HepG2 (cell line): Measurements from ENCODE around the gene TMBIM4. TPM values are rescaled to one million over a fixed set of nuclear protein-coding genes. Genes with fewer than 3 reads are reported as not detected.

ENCODE experiments used
- CBFB ChIP-seq: sonication (generic); formaldehyde crosslinking; IDR thresholded peaks from 2 replicates; pipeline ENCODE4 v1.4.0; 2020; ENCODE audit warnings: missing genetic modification reagents
- CBX2 ChIP-seq, 2 experiments: fragments of 200-600 bp in 1 of 2; sonication (generic); formaldehyde crosslinking in 1 of 2; IDR thresholded peaks; 2 replicates each; pipeline versions ENCODE4 v1.7.0 to v1.8.1; 2018 to 2022; ENCODE audit warnings: low read depth in 2 of 2, low read length in 1 of 2, mild to moderate bottlenecking in 1 of 2, missing genetic modification reagents in 1 of 2
- DMAP1 ChIP-seq: IDR thresholded peaks from 2 replicates; pipeline ENCODE4 v1.6.1; 2016
- E2F5 ChIP-seq: sonication (generic); formaldehyde crosslinking; conservative IDR thresholded peaks from 2 replicates; pipeline ENCODE4 v1.4.0; 2020; ENCODE audit warnings: missing genetic modification reagents
- HIVEP1 ChIP-seq: sonication (generic); formaldehyde crosslinking; IDR thresholded peaks from 2 replicates; pipeline ENCODE4 v1.4.0; 2020; ENCODE audit warnings: mild to moderate bottlenecking, missing genetic modification reagents
- MED8 ChIP-seq: sonication (generic); formaldehyde crosslinking; IDR thresholded peaks from 2 replicates; pipeline ENCODE4 v1.8.1; 2023; ENCODE audit warnings: mild to moderate bottlenecking, missing genetic modification reagents; ENCODE audit not compliant: insufficient replicate concordance
- NKX3-1 ChIP-seq: sonication (generic); formaldehyde crosslinking; IDR thresholded peaks from 2 replicates; pipeline ENCODE4 v1.5.0; 2020; ENCODE audit warnings: missing genetic modification reagents
- PHF20 ChIP-seq: sonication (generic); formaldehyde crosslinking; IDR thresholded peaks from 2 replicates; pipeline ENCODE4 v1.5.0; 2020; ENCODE audit warnings: mild to moderate bottlenecking, missing genetic modification reagents
- RARG ChIP-seq: sonication (generic); formaldehyde crosslinking; IDR thresholded peaks from 2 replicates; pipeline ENCODE4 v1.4.0; 2020; ENCODE audit warnings: low read depth, mild to moderate bottlenecking, missing genetic modification reagents
- RFX1 ChIP-seq: fragments of 450-650 bp; IDR thresholded peaks from 2 replicates; pipeline ENCODE4 v1.6.1; 2017
- SALL1 ChIP-seq: sonication (generic); formaldehyde crosslinking; IDR thresholded peaks from 2 replicates; pipeline ENCODE4 v1.8.0; 2022; ENCODE audit warnings: mild to moderate bottlenecking, missing genetic modification reagents
- SOX6 ChIP-seq, 2 experiments: fragments of 450-650 bp in 1 of 2; sonication (generic) in 1 of 2; formaldehyde crosslinking in 1 of 2; IDR thresholded peaks; 2 replicates each; pipeline versions ENCODE4 v1.4.0 to v1.6.1; 2017 to 2020; ENCODE audit warnings: antibody characterized with exemption in 1 of 2, mild to moderate bottlenecking in 1 of 2, missing genetic modification reagents in 1 of 2
- TBX2 ChIP-seq: sonication (generic); formaldehyde crosslinking; IDR thresholded peaks from 2 replicates; pipeline ENCODE4 v1.5.0; 2020; ENCODE audit warnings: missing genetic modification reagents, mild to moderate bottlenecking, borderline replicate concordance
- TFDP2 ChIP-seq: sonication (generic); formaldehyde crosslinking; IDR thresholded peaks from 2 replicates; pipeline ENCODE4 v1.4.0; 2020; ENCODE audit warnings: missing genetic modification reagents
- THRA ChIP-seq: sonication (generic); formaldehyde crosslinking; IDR thresholded peaks from 2 replicates; pipeline ENCODE4 v1.4.0; 2020; ENCODE audit warnings: missing genetic modification reagents, borderline replicate concordance
- ZBTB21 ChIP-seq: sonication (generic); formaldehyde crosslinking; IDR thresholded peaks from 2 replicates; pipeline ENCODE4 v1.4.0; 2020; ENCODE audit warnings: missing genetic modification reagents
- ZBTB42 ChIP-seq: sonication (generic); formaldehyde crosslinking; IDR thresholded peaks from 2 replicates; pipeline ENCODE4 v1.5.0; 2020; ENCODE audit warnings: mild to moderate bottlenecking, missing genetic modification reagents
- ZNF362 ChIP-seq: sonication (generic); formaldehyde crosslinking; IDR thresholded peaks from 2 replicates; pipeline ENCODE4 v1.4.0; 2020; ENCODE audit warnings: missing genetic modification reagents, mild to moderate bottlenecking, borderline replicate concordance
- ZNF564 ChIP-seq: sonication (generic); formaldehyde crosslinking; IDR thresholded peaks from 2 replicates; pipeline ENCODE4 v1.8.1; 2023; ENCODE audit warnings: mild to moderate bottlenecking, missing genetic modification reagents
- ZNF577 ChIP-seq: sonication (generic); formaldehyde crosslinking; IDR thresholded peaks from 2 replicates; pipeline ENCODE4 v1.4.0; 2020; ENCODE audit warnings: mild to moderate bottlenecking, low read depth, missing genetic modification reagents, borderline replicate concordance
- ZNF644 ChIP-seq: IDR thresholded peaks from 2 replicates; pipeline ENCODE4 v1.6.1; 2016; ENCODE audit warnings: low read depth
- ZNF891 ChIP-seq: sonication (generic); formaldehyde crosslinking; IDR thresholded peaks from 2 replicates; pipeline ENCODE4 v1.5.0; 2020; ENCODE audit warnings: mild to moderate bottlenecking, missing genetic modification reagents
- polyA plus RNA-seq, 8 experiments: library from polyadenylated mRNA; depleted of rRNA in 3 of 8; stranded (reverse) in 7 of 8; unstranded in 1 of 8; fragments of >200 nt; fragmentation: Illumina TruSeq in 4 of 8; extraction: Trizol in 4 of 8; gene quantifications; 2 replicates each; pipeline versions ENCODE4 v1.2.1 to v1.2.3, GENCODE V29; 2011 to 2016; ENCODE audit warnings: low read depth in 4 of 8, missing spikeins in 1 of 8, mixed read lengths in 1 of 8; ENCODE audit not compliant: insufficient read depth in 1 of 8
- total RNA-seq, 5 experiments: library from RNA; depleted of rRNA; stranded (reverse); fragments of >200 nt; fragmentation: Illumina TruSeq; extraction: Trizol; gene quantifications; 2 replicates each; pipeline ENCODE4 v1.2.3, GENCODE V29; 2016; ENCODE audit warnings: low read depth in 1 of 5
- TF ChIP-seq, protein P1 (sequence below): sonication (generic); formaldehyde crosslinking; IDR thresholded peaks from 2 replicates; pipeline ENCODE4 v1.4.0; 2020; ENCODE audit warnings: missing genetic modification reagents

TMBIM4 gene
- total and polyA plus RNA-seq, 2 of the 13 experiments (the other 11 are each of a cell fraction or from before 2014, with no cell fraction given), result 60.5 to 67.7 TPM

GRCh38 chr12:66130267-66131066 is 39.3 kb downstream of the TMBIM4 start, which contains the start of gene LLPH (continued):
- TF ChIP-seq MED8 (peak; percentile 47), SALL1 (CRISPR knock-in tag) (peak; percentile 79), TFDP2 (CRISPR knock-in tag) (peak; percentile 91), NKX3-1 (CRISPR knock-in tag) (no peak), SOX6 (IDR thresholded peaks at IDR 0.05) (no peak), SOX6 (CRISPR knock-in tag; IDR thresholded peaks at IDR 0.05) (peak; percentile 58; the same call in 1 of the 2 replicates), DMAP1 (CRISPR knock-in tag) (peak; percentile 78), CBX2 (IDR thresholded peaks at IDR 0.05; ENCODE audit: low read depth, low read length) (no peak), CBX2 (CRISPR knock-in tag; IDR thresholded peaks at IDR 0.05; ENCODE audit: low read depth) (no peak), ZNF362 (CRISPR knock-in tag) (no peak; the same call in 1 of the 2 replicates), PHF20 (CRISPR knock-in tag) (peak; percentile 98), THRA (CRISPR knock-in tag) (peak; percentile 45; the same call in 1 of the 2 replicates), TBX2 (CRISPR knock-in tag) (peak; percentile 81), CBFB (CRISPR knock-in tag) (no peak), ZBTB21 (CRISPR knock-in tag) (no peak), ZBTB42 (no peak), RFX1 (no peak), HIVEP1 (CRISPR knock-in tag) (peak; percentile 68; the same call in 1 of the 2 replicates), ZNF564 (CRISPR knock-in tag) (no peak), ZNF891 (no peak), ZNF644 (no peak), E2F5 (CRISPR knock-in tag) (no peak; the same call in 1 of the 2 replicates), ZNF577 (CRISPR knock-in tag) (no peak), RARG (CRISPR knock-in tag) (no peak)
- TF ChIP-seq, protein P1, sequence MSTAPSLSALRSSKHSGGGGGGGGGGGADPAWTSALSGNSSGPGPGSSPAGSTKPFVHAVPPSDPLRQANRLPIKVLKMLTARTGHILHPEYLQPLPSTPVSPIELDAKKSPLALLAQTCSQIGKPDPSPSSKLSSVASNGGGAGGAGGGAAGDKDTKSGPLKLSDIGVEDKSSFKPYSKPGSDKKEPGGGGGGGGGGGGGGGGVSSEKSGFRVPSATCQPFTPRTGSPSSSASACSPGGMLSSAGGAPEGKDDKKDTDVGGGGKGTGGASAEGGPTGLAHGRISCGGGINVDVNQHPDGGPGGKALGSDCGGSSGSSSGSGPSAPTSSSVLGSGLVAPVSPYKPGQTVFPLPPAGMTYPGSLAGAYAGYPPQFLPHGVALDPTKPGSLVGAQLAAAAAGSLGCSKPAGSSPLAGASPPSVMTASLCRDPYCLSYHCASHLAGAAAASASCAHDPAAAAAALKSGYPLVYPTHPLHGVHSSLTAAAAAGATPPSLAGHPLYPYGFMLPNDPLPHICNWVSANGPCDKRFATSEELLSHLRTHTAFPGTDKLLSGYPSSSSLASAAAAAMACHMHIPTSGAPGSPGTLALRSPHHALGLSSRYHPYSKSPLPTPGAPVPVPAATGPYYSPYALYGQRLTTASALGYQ (CRISPR knock-in tag), result 0 out of 2 replicates have a peak, but pooled peaks have one; percentile 41
